HCEC 1CT (cell line): ENCODE measurements around the gene KLK2.

ENCODE experiments used
- DNase-seq: peaks from one replicate; pipeline ENCODE4 v3.0.0-alpha.2; 2017

Gene KLK2

DNA sequence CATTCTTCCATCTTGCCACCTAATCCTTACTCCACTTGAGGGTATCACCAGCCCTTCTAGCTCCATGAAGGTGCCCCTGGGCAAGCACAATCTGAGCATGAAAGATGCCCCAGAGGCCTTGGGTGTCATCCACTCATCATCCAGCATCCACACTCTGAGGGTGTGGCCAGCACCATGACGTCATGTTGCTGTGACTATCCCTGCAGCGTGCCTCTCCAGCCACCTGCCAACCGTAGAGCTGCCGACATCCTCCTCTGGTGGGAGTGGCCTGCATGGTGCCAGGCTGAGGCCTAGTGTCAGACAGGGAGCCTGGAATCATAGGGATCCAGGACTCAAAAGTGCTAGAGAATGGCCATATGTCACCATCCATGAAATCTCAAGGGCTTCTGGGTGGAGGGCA, 21.6 kb upstream of the KLK2 start:
- DNase-seq = no peak

DNA sequence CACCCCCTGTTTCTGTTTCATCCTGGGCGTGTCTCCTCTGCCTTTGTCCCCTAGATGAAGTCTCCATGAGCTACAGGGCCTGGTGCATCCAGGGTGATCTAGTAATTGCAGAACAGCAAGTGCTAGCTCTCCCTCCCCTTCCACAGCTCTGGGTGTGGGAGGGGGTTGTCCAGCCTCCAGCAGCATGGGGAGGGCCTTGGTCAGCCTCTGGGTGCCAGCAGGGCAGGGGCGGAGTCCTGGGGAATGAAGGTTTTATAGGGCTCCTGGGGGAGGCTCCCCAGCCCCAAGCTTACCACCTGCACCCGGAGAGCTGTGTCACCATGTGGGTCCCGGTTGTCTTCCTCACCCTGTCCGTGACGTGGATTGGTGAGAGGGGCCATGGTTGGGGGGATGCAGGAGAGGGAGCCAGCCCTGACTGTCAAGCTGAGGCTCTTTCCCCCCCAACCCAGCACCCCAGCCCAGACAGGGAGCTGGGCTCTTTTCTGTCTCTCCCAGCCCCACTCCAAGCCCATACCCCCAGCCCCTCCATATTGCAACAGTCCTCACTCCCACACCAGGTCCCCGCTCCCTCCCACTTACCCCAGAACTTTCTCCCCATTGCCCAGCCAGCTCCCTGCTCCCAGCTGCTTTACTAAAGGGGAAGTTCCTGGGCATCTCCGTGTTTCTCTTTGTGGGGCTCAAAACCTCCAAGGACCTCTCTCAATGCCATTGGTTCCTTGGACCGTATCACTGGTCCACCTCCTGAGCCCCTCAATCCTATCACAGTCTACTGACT, 18.4 kb upstream of the KLK2 start, which contains the start of gene KLK3:
TSS of gene KLK3 (plus strand) at position 280 of the 775 bp plus-strand sequence. CDS start at position 321, 41 bp downstream.
- DNase-seq = no peak

DNA sequence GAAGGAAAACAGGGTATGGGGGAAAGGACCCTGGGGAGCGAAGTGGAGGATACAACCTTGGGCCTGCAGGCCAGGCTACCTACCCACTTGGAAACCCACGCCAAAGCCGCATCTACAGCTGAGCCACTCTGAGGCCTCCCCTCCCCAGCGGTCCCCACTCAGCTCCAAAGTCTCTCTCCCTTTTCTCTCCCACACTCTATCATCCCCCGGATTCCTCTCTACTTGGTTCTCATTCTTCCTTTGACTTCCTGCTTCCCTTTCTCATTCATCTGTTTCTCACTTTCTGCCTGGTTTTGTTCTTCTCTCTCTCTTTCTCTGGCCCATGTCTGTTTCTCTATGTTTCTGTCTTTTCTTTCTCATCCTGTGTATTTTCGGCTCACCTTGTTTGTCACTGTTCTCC, 15.9 kb upstream of the KLK2 start:
- DNase-seq = no peak

DNA sequence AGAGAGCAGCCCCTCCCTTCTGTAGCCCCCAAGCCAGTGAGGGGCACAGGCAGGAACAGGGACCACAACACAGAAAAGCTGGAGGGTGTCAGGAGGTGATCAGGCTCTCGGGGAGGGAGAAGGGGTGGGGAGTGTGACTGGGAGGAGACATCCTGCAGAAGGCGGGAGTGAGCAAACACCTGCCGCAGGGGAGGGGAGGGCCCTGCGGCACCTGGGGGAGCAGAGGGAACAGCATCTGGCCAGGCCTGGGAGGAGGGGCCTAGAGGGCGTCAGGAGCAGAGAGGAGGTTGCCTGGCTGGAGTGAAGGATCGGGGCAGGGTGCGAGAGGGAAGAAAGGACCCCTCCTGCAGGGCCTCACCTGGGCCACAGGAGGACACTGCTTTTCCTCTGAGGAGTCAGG, 14.4 kb upstream of the KLK2 start:
- DNase-seq = no peak

DNA sequence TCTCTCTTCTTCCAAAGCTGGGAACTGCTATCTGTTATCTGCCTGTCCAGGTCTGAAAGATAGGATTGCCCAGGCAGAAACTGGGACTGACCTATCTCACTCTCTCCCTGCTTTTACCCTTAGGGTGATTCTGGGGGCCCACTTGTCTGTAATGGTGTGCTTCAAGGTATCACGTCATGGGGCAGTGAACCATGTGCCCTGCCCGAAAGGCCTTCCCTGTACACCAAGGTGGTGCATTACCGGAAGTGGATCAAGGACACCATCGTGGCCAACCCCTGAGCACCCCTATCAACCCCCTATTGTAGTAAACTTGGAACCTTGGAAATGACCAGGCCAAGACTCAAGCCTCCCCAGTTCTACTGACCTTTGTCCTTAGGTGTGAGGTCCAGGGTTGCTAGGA, 13.4 kb upstream of the KLK2 start:
- no peak for DNase-seq

DNA sequence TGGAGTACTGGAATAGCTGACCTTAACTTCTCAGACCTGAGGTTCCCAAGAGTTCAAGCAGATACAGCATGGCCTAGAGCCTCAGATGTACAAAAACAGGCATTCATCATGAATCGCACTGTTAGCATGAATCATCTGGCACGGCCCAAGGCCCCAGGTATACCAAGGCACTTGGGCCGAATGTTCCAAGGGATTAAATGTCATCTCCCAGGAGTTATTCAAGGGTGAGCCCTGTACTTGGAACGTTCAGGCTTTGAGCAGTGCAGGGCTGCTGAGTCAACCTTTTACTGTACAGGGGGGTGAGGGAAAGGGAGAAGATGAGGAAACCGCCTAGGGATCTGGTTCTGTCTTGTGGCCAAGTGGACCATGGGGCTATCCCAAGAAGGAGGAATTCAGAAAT, 12.2 kb upstream of the KLK2 start:
- DNase-seq = no peak

DNA sequence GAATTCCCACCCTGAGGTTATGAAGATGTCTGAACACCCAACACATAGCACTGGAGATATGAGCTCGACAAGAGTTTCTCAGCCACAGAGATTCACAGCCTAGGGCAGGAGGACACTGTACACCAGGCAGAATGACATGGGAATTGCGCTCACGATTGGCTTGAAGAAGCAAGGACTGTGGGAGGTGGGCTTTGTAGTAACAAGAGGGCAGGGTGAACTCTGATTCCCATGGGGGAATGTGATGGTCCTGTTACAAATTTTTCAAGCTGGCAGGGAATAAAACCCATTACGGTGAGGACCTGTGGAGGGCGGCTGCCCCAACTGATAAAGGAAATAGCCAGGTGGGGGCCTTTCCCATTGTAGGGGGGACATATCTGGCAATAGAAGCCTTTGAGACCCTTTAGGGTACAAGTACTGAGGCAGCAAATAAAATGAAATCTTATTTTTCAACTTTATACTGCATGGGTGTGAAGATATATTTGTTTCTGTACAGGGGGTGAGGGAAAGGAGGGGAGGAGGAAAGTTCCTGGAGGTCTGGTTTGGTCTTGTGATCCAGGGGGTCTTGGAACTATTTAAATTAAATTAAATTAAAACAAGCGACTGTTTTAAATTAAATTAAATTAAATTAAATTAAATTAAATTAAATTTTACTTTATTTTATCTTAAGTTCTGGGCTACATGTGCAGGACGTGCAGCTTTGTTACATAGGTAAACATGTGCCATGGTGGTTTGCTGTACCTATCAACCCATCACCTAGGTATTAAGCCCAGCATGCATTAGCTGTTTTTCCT, 11.5 kb upstream of the KLK2 start:
- DNase-seq = no peak

DNA sequence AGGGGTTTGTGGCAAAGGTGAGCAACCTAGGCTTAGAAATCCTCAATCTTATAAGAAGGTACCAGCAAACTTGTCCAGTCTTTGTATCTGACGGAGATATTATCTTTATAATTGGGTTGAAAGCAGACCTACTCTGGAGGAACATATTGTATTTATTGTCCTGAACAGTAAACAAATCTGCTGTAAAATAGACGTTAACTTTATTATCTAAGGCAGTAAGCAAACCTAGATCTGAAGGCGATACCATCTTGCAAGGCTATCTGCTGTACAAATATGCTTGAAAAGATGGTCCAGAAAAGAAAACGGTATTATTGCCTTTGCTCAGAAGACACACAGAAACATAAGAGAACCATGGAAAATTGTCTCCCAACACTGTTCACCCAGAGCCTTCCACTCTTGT, 3.8 kb upstream of the KLK2 start:
- no peak for DNase-seq

DNA sequence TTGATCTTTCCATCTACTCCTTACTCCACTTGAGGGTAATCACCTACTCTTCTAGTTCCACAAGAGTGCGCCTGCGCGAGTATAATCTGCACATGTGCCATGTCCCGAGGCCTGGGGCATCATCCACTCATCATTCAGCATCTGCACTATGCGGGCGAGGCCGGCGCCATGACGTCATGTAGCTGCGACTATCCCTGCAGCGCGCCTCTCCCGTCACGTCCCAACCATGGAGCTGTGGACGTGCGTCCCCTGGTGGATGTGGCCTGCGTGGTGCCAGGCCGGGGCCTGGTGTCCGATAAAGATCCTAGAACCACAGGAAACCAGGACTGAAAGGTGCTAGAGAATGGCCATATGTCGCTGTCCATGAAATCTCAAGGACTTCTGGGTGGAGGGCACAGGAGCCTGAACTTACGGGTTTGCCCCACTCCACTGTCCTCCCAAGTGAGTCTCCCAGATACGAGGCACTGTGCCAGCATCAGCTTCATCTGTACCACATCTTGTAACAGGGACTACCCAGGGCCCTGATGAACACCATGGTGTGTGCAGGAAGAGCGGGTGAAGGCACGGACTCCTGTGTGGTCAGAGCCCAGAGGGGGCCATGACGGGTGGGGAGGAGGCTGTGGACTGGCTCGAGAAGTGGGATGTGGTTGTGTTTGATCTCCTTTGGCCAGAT, 2.7 kb upstream of the KLK2 start:
- DNase-seq = no peak

DNA sequence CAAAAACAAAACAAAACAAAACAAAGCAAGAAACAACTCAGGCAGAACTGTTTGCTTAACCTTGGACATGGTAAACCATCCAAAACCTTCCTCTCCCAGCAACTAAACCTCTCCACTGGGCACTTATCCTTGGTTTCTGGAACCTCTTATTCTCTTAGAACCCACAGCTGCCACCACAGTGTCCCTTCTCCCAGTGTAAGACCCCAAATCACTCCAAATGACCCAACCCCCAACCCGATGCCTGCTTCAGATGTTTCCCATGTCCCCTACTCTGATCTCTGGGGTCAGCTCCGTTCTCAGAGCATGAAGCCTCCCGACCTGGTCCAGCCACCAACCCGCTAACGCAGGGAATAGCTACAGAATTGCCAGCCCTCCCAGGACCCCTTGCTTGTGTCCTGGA, 972 bp downstream of the KLK2 start:
- no peak for DNase-seq

DNA sequence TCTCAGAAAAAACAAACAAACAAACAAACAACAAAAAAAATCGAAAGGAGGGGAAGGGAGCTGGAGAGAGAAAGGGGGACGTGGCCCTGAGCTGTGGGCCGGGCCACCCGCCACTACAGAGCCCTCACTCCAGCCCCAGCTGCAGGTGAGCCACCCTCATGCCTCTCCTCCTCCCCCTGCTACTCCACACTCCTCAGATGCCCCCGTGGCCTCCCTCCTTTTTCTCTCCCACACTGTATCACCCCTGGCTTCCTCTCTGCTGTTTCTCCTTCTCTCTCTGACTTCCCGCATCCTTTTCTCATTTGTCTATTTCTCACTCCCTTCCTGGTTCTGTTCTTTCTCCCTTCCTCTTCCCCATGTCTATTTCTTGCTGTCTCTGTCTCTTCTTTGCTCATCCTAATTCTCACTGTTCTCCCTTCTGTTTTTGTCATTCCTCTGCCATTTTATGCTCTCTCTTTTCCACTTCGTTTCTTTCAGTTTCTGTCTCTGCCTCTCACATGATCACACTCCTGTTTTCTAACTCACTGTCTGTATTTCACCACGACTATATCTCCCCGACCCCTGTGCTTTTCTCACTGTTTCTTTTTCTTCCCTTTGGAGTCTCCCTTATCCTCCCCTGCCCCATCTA, 2.7 kb downstream of the KLK2 start:
- DNase-seq = no peak

DNA sequence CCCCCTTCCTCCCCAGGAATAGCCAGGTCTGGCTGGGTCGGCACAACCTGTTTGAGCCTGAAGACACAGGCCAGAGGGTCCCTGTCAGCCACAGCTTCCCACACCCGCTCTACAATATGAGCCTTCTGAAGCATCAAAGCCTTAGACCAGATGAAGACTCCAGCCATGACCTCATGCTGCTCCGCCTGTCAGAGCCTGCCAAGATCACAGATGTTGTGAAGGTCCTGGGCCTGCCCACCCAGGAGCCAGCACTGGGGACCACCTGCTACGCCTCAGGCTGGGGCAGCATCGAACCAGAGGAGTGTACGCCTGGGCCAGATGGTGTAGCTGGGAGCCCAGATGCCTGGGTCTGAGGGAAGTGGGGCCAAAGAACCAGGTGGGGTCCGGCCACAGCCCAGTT, 3.2 kb downstream of the KLK2 start:
- no peak for DNase-seq

DNA sequence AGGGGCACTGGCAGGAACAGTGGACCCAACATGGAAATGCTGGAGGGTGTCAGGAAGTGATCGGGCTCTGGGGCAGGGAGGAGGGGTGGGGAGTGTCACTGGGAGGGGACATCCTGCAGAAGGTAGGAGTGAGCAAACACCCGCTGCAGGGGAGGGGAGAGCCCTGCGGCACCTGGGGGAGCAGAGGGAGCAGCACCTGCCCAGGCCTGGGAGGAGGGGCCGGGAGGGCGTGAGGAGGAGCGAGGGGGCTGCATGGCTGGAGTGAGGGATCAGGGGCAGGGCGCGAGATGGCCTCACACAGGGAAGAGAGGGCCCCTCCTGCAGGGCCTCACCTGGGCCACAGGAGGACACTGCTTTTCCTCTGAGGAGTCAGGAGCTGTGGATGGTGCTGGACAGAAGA, 4.1 kb downstream of the KLK2 start:
- no peak for DNase-seq

DNA sequence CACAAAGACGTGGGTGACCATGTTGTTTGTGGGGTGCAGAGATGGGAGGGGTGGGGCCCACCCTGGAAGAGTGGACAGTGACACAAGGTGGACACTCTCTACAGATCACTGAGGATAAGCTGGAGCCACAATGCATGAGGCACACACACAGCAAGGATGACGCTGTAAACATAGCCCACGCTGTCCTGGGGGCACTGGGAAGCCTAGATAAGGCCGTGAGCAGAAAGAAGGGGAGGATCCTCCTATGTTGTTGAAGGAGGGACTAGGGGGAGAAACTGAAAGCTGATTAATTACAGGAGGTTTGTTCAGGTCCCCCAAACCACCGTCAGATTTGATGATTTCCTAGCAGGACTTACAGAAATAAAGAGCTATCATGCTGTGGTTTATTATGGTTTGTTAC, 5.6 kb downstream of the KLK2 start:
- no peak for DNase-seq

DNA sequence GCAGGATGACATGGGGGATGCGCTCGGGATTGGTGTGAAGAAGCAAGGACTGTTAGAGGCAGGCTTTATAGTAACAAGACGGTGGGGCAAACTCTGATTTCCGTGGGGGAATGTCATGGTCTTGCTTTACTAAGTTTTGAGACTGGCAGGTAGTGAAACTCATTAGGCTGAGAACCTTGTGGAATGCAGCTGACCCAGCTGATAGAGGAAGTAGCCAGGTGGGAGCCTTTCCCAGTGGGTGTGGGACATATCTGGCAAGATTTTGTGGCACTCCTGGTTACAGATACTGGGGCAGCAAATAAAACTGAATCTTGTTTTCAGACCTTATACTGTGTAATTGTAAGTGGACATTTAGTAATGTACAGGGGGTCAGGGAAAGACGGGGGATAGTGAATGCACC, 7.0 kb downstream of the KLK2 start:
- no peak for DNase-seq

DNA sequence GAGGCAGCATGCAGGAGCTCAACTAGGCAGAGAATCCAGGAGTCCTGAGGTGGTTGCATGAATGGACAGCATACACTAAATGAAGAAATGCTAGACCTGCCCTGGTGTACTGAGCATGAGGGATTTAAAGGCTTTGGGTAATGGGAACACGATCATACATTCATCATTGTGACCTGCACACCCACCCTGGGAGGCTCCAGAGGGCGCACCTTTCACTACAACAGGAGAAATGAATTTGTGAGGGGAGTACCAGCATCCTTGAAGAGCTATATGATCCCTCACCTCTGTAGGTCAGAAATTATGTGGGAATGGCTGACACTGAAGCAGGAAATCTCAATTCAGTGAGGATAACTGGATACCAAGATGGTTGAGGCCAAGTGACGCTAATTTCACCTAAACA, 8.9 kb downstream of the KLK2 start:
- DNase-seq = no peak

DNA sequence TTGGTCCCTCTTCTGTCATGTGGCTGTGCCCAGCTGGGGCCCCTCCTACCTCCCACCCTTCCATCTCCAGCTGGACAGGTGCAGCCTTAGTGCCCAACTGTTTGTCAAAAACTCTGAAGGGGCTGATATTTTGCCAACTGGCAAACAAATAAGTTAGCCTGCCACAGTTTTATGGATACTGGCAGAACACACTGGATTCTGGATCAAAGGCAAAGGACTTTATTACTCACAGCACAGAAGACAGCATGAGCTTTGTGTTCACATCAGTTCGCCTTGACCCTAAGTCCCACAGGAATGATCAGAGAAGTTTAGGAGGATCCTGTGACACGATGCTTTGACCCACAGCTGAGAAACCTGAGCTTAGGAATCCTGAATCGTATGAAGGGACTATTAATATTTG, 16.4 kb downstream of the KLK2 start:
- no peak for DNase-seq

DNA sequence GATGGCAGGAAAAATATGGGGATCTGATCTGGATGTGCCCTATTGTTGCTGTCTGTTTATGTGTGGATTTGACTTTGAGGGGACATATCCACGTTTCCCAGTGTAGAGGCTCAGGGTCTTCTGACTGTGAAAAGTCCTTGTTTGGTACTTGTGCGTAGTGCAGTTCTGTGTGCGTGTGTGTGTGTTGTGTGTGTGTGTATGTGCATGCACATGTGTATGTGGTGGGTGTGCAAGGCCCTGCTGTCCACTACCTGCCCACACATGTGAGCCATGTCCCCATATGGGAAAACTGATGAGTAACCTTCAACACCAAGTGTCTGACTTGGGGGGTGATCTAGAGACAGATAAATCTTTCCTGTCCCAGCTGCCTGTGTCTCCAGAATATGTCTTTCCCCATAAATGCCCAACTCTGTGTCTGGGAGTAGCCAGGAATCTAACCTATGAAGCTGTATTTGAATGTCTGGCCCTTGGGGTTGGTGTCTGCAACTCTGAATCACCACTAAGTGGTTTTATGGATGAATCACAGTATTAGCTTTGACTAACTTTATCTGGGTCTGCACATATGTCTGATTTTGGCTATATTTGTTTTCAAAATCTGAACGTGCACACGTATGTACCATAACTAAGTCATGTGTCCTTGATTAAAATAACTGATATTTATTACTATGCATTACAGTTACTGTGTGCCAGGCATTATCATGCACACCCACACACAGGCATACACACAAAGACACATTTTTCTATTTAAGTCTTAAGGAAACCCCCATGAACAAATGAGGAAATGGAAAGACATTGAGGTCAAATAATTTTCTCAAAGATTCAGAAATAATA, 17.4 kb downstream of the KLK2 start:
- peak; percentile 13 for DNase-seq

DNA sequence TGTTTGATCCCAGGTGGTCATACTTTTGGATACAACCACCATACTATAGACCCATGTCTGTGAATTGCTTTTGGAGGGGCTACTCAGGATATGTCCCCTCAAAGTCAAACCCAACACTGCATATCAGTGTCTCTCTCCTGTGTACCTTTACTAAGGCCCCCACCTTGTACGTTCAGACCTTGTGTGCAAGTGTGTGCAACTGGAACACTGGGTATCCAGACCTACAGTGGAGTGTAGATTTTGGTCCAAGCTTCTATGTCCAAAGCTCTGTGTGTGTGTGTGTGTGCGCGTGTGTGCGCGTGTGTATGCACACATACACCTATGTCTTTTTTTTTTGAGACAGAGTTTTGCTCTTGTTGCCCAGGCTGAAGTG, 18.0 kb downstream of the KLK2 start:
- DNase-seq = no peak

DNA sequence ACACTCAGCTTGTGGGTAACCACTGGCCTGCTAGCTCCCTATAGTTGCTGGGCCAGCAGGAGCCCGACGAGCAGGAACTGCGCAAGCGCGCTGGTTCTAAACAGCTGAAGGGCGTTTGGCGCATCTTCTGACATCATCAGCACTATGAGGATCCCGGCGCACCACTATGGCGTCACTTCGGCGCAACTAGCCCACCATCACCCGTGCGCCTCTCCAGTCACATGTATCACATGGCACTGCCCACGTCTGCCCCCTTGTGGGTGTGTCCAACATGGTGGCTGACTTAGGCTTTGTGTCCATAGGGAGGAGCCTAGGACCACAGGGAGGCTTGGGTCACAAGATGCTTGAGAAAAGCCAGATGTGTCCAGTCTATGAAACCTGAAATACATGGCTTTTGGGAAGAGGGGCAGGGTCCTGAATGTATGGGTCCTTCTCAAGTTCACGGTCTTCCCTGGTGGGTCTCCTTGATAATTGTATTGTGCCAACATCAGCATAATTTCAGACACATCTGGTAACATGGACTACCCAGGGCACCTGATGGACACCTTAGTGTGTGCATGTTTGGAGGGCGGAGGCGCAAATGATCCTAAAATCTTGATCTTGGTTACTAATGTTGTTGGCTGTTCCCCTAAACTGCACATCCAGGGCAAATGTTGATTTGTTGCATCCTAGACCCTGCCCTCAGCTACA, 20.0 kb downstream of the KLK2 start:
- no peak for DNase-seq

DNA sequence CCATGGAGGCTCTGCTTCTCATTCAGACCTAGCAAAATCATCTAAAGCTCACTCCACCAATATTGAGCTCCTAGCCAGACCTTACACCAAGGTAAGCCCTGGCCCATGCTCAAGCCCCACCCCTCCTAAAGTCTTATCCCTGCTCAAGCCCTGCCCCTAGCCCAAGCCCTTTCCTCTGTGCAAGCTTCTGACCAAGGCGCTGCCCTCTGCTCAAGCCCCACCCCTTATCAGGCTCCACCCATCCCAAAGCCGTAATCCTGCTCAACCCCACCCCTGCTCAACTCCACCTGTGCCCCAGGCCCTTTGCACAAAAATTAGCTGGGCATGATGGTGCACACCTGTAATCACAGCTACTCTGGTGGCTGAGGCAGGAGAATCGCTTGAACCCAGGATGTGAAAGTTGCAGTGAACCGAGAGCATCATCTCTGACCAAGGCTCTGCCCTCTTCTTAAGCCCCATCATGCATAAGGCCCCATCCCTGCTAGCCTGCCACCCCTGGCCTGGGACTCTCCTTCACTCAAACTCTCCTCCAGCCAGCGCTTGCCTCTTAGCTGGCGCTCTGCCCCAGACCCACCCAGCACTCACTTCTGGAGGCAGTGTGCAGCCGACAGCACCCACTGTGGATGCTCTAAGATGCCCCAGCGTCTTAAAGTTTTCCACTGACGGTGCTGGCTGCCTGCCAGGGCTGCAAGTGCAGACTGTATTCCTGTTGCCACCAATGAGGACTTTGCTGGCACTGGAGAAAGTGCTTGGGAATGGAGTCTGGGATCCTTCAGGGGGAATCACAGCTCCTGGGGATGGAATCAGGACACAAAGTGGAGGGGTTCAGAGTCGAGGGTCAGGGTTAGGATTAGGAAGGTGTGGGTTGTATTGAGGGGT, 21.5 kb downstream of the KLK2 start:
- DNase-seq = no peak
